Kasumi-1 (cell line): ENCODE measurements around the gene TENM4.

ENCODE experiments used
- DNase-seq, 2 experiments: peaks; one replicate each; lab custom pipeline; 2025; lab: John Stamatoyannopoulos, UW

The TENM4 gene

GRCh38 chr11:79447038-79447786 is 6.4 kb upstream of the TENM4 start:
- DNase-seq, result peak; percentile 2 to 8

- no peak for DNase-seq
Measured at GRCh38 chr11:79444923-79445322, 4.1 kb upstream of the TENM4 start.

DNA sequence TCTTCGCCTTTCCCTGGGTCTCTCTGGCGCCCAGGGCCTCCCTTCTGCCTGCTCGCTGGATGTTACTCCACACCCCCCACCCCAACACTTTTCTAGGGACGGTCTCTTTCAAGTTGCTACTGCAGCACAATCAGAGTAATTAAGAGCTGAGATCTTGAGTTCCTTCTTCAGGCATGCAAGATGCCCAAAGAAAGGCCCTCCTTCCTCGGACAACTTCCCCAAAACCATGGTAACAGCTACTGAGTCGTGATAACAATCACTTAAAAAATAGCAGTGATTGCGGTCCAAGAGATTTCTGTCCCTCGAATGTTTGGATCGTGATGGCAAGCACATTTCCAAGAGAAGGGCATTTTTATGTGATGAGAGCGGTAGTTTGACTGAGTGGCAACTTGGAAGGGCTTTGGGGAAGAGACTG is 638 bp upstream of the TENM4 start:
- DNase-seq, result no peak

GRCh38 chr11:79439886-79440570 is 802 bp downstream of the TENM4 start:
- DNase-seq, result no peak

- DNase-seq, result no peak
Measured at GRCh38 chr11:79439410-79439885, 1.4 kb downstream of the TENM4 start.

DNA sequence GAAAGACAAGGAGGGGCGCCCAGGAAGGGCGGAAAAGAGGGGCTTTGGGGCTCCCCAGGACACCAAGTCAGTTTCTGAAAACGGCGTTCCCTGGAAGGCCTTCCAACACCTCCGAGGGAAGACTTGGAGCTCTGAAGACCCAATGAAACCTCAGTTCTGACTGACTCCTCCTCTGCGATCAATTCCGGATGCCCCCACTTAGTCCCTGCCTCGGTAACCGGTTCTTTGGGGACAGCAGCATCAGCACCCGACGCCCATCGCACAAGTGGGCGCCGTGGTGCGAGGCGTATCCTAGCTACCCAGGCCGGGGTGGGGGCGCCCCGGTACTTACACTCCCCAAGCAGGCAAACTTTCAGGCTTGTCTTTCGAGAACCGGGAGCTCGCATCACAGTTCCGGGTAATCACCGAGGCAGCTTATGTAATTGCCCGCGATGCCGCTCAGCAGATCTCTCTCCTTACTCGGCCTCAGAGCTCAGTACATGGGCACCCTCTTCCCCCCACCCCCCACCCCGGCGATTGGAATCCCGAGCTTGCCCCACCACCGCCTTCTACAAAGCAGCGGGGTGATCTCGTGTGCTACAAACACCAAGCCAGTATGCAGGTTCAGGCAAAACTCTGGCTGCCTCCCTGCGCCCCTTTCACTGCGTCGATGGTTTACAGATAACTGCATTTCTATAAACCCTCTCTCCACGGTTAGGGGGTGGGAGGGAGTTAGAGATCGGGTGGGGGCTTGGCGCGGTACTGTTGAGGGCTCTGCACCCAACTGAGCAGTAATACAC is 2.0 kb downstream of the TENM4 start:
- DNase-seq, result no peak

GRCh38 chr11:79437981-79438630 is 2.7 kb downstream of the TENM4 start:
- DNase-seq, result no peak

DNA sequence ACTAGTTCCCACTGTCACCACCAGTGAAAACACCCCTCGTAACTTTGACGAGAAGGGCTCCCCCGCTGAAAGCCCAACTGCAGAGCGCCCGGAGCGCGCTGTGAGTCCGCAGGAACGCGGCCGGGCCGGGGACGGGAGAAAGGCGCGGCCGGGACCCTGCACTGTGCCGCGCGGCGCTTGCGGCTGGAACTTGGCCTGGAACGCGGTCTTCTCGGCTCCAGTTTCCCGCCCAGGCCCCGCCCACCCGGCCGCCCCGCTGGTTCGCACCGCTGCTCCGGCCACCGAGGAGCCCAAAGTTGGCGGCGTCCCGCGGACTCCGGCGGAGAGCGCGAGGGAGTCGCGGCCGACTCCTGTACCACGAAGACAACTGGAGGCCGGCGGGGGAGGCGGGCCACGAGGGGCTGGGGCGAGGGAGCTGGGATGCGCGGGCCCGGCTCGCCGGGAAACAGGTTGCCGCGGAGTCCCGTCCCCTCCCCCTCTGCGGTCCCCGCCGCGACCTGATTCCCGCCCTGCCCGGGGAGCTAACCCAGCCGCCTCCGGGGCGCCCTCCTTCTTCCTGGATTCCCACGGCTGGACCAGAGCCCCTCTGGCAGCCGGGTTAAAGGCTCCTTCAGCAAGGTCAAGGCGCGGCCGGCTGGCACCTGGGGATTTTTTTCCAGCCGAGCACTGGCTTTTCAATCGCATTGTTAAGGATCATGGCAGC is 3.4 kb downstream of the TENM4 start:
- DNase-seq, result peak; percentile 71 to 77

DNA sequence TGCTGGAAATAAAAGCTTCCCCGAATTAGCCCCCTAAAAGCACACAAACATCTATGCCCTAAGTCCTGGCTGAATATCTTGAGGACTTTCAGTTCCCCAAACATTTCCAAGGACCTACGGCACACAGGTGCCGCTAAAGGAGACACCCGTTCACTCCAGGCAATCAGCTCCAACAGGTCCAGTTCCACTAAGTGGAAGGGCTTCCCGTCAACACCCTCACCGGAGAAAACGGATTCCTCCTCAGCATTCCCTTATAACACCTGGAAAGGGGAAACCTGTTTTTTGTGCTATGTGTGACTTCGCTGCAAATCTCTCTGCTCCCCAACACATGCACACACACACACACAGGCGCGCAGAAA is 3.9 kb downstream of the TENM4 start:
- no peak for DNase-seq

GRCh38 chr11:79434283-79434682 is 6.5 kb downstream of the TENM4 start:
- DNase-seq, result no peak

GRCh38 chr11:79432138-79432537 is 8.7 kb downstream of the TENM4 start:
- DNase-seq, result no peak

- no peak for DNase-seq
Measured at GRCh38 chr11:79431535-79431934, 9.3 kb downstream of the TENM4 start.

GRCh38 chr11:79430280-79430679 is 10.6 kb downstream of the TENM4 start:
- DNase-seq, result no peak

- no peak for DNase-seq
Measured at GRCh38 chr11:79428406-79428805, 12.4 kb downstream of the TENM4 start.

GRCh38 chr11:79427611-79428327 is 13.1 kb downstream of the TENM4 start:
- no peak for DNase-seq

DNA sequence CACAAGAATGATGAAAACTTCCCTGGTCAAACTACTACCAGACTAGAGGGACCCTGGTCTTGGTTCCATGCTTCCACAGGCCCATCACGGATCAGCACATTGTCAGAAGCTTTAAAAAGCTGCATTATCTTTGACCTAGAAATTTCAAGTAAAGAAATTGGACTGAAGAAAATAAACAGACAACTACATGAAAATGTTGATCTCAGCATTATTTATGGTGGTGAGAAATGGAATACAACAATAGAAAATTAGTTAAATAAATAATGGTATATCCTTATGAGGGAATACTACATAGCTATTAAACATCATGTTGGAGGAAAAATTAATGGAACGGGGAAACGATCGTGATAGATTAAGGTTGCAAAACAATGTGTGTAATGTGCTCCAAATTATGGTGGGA is 13.7 kb downstream of the TENM4 start:
- DNase-seq, result no peak

DNA sequence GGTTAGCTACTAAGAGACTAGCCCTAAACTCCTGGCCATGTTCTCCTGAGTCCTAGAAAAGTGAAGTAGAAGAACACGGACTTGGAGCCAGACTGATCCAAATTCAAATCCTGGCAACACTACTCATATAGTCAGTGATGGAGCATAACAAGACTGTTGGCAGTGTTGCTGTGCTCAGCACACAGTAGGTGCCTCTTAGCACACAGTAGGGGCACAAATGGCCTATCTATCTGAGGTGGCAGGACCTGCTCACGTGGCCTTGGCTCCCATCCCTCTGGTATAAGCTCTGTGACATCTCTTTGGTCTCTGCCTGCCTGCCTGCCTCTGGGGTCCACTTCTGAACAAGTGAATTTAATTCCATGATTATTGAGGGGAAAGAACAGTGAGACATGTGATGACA is 15.4 kb downstream of the TENM4 start:
- no peak for DNase-seq

- DNase-seq, result no peak
Measured at GRCh38 chr11:79423736-79424135, 17.1 kb downstream of the TENM4 start.

DNA sequence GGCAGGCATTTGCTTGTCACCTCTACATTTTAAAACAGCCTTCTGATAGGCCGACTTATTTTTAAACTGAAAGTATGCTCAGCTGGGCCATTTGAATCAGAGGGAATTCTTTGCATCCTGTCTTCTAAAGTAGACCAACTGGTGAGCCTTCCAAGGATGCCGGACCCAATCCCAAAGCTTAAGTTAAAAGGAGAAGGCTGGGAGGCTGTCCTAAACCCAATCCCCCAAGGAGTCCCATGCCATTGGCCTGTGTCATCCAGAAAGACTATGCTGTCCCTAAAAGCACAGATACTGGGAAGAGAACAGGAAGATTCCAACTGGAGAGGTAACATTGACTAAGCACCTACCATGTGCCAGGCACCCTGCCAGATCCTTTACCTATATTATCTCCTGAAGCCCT is 18.0 kb downstream of the TENM4 start:
- no peak for DNase-seq

- DNase-seq, result no peak
Measured at GRCh38 chr11:79421820-79422219, 19.0 kb downstream of the TENM4 start.

DNA sequence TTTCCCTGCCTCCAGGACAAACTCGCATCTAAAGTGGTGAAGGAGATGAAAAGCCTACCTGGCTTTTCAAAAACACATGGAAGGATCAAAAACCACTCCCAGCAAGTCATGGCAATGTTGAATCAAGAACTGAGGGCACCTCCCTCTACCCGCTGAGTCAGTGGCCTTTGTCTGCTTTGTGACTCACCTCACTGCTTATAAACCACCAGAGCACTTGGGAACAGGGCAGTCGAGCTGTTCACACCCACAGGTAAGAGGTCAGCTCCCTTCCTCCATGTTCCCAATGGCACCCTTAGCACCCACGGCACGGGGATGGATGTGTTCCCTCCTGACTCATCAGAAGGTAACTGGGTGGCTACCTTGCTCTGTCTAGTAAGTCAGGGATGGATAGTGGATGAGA is 21.7 kb downstream of the TENM4 start:
- no peak for DNase-seq
